GM12864 (cell line): ENCODE results near the gene KCNK16.
A peak's percentile ranks its signal among the peaks of the same experiment; 100 is the strongest.

Experiments
- DNase-seq: peaks from one replicate; pipeline ENCODE4 v3.0.0-alpha.2; 2011; ENCODE audit warnings: low read depth
- H3K4me3 ChIP-seq: 2 replicates; pipeline ENCODE4 v1.5.1; 2011; ENCODE audit warnings: mild to moderate bottlenecking, low read depth, low read length, control low read depth
- CTCF ChIP-seq: IDR thresholded peaks from 2 replicates; pipeline ENCODE4 v1.5.1; 2011; ENCODE audit warnings: low read depth, mild to moderate bottlenecking, moderate library complexity, low read length, control low read depth, inconsistent platforms; ENCODE audit errors: missing control alignments

Gene KCNK16

GRCh38 chr6:39302669-39303424, 19.7 kb downstream of the KCNK16 start:
- H3K4me3 ChIP-seq: no peak overlapping the region
- peak; percentile 91 for TF ChIP-seq CTCF
- peak; percentile 31 for DNase-seq

- no peak for TF ChIP-seq CTCF
- H3K4me3 ChIP-seq: no peak overlapping the region
- no peak for DNase-seq
Observed at GRCh38 chr6:39302011-39302410, 20.5 kb downstream of the KCNK16 start.

- TF ChIP-seq CTCF: peak; percentile 54
- H3K4me3 ChIP-seq: no peak overlapping the region
- no peak for DNase-seq
Observed at GRCh38 chr6:39301606-39302005, 20.9 kb downstream of the KCNK16 start.

GRCh38 chr6:39300739-39301138, 21.8 kb downstream of the KCNK16 start:
- TF ChIP-seq CTCF: no peak
- no peak overlapping the region for H3K4me3 ChIP-seq
- no peak for DNase-seq

GRCh38 chr6:39298061-39298460, 24.4 kb downstream of the KCNK16 start:
- TF ChIP-seq CTCF: no peak
- H3K4me3 ChIP-seq: no peak overlapping the region
- DNase-seq: no peak

GRCh38 chr6:39296745-39297640, 25.5 kb downstream of the KCNK16 start:
- TF ChIP-seq CTCF: no peak
- no peak overlapping the region for H3K4me3 ChIP-seq
- DNase-seq: no peak
